Liver (tissue), 9 donors: ENCODE results near the gene NTNG2. TPM values are rescaled to one million over a fixed set of nuclear protein-coding genes. Genes with fewer than 3 reads are reported as not detected.

Experiments
- DNase-seq: peaks from one replicate; pipeline ENCODE4 v3.0.0-alpha.2; 2017; ENCODE audit warnings: low spot score
- H3K27ac ChIP-seq, 2 donors: one replicate each; pipeline ENCODE4 v1.7.0; 2013; ENCODE audit warnings: inconsistent platforms in 2 of 2, low read length in 2 of 2, control low read depth in 1 of 2, low read depth in 1 of 2, mild to moderate bottlenecking in 1 of 2
- H3K27me3 ChIP-seq, 4 donors: one replicate each; pipeline versions ENCODE4 v1.6.1 to v1.7.0; 2013; ENCODE audit warnings: low read length in 3 of 4, inconsistent platforms in 1 of 4, mild to moderate bottlenecking in 1 of 4, moderate library complexity in 1 of 4; ENCODE audit not compliant: control insufficient read depth in 4 of 4, insufficient read depth in 4 of 4
- H3K36me3 ChIP-seq, 4 donors: one replicate each; pipeline versions ENCODE4 v1.6.1 to v1.7.0; 2013; ENCODE audit warnings: low read length in 3 of 4, mild to moderate bottlenecking in 3 of 4, low read depth in 1 of 4, moderate library complexity in 1 of 4; ENCODE audit not compliant: control insufficient read depth in 4 of 4, insufficient read depth in 3 of 4
- H3K4me1 ChIP-seq, 4 donors: one replicate each; pipeline versions ENCODE4 v1.6.1 to v1.7.0; 2013; ENCODE audit warnings: low read length in 3 of 4, mild to moderate bottlenecking in 3 of 4, moderate library complexity in 1 of 4; ENCODE audit not compliant: control insufficient read depth in 4 of 4, insufficient read depth in 4 of 4
- H3K4me3 ChIP-seq, 3 donors: one replicate each; pipeline versions ENCODE4 v1.6.1 to v1.7.0; 2013; ENCODE audit warnings: low read length in 3 of 3, control low read depth in 1 of 3, low read depth in 1 of 3, mild to moderate bottlenecking in 1 of 3
- H3K9ac ChIP-seq, 2 donors: one replicate each; pipeline ENCODE4 v1.7.0; 2013; ENCODE audit warnings: low read length in 2 of 2, mild to moderate bottlenecking in 2 of 2, moderate library complexity in 2 of 2, control low read depth in 1 of 2, low read depth in 1 of 2
- H3K9me3 ChIP-seq, 4 donors: one replicate each; pipeline versions ENCODE4 v1.6.1 to v1.7.0; 2013; ENCODE audit warnings: low read length in 3 of 4; ENCODE audit not compliant: control insufficient read depth in 4 of 4
- EGR1 ChIP-seq, 2 donors: IDR thresholded peaks; 2 replicates each; pipeline ENCODE4 v1.6.1; 2016 to 2018; ENCODE audit warnings: antibody characterized with exemption in 2 of 2, low read depth in 2 of 2
- FOXA1 ChIP-seq: IDR thresholded peaks from 2 replicates; pipeline ENCODE4 v1.6.1; 2016; ENCODE audit warnings: antibody characterized with exemption
- FOXA2 ChIP-seq: IDR thresholded peaks from 2 replicates; pipeline ENCODE4 v1.6.1; 2016; ENCODE audit warnings: antibody characterized with exemption
- GABPA ChIP-seq, 2 donors: IDR thresholded peaks in 1 of 2; conservative IDR thresholded peaks in 1 of 2; 2 replicates each; pipeline ENCODE4 v1.6.1; 2016; ENCODE audit warnings: antibody characterized with exemption in 2 of 2, mild to moderate bottlenecking in 1 of 2, moderate library complexity in 1 of 2
- HNF4A ChIP-seq, 2 donors: conservative IDR thresholded peaks; 2 replicates each; pipeline ENCODE4 v1.6.1; 2016; ENCODE audit warnings: antibody characterized with exemption in 2 of 2, mild to moderate bottlenecking in 2 of 2
- HNF4G ChIP-seq: IDR thresholded peaks from 2 replicates; pipeline ENCODE4 v1.6.1; 2016; ENCODE audit warnings: antibody characterized with exemption
- JUND ChIP-seq, 2 donors: IDR thresholded peaks; 2 replicates each; pipeline ENCODE4 v1.6.1; 2016; ENCODE audit warnings: antibody characterized with exemption in 2 of 2
- NR2F2 ChIP-seq: IDR thresholded peaks from 2 replicates; pipeline ENCODE4 v1.6.1; 2016; ENCODE audit warnings: antibody characterized with exemption
- RAD21 ChIP-seq, 2 donors: IDR thresholded peaks; 2 replicates each; pipeline ENCODE4 v1.6.1; 2016; ENCODE audit warnings: antibody characterized with exemption in 2 of 2, mild to moderate bottlenecking in 2 of 2
- RXRA ChIP-seq, 2 donors: IDR thresholded peaks; 2 replicates each; pipeline ENCODE4 v1.6.1; 2017 to 2018; ENCODE audit warnings: antibody characterized with exemption in 2 of 2, mild to moderate bottlenecking in 1 of 2
- SP1 ChIP-seq: IDR thresholded peaks from 2 replicates; pipeline ENCODE4 v1.6.1; 2018; ENCODE audit warnings: antibody characterized with exemption, mild to moderate bottlenecking
- TAF1 ChIP-seq: conservative IDR thresholded peaks from 2 replicates; pipeline ENCODE4 v1.6.1; 2016; ENCODE audit warnings: antibody characterized with exemption, mild to moderate bottlenecking
- YY1 ChIP-seq: IDR thresholded peaks from 2 replicates; pipeline ENCODE4 v1.6.1; 2016; ENCODE audit warnings: antibody characterized with exemption, mild to moderate bottlenecking
- WGBS: extraction: QIAGEN DNeasy Blood & Tissue Kit; methylation state at CpG from one replicate; pipeline ENCODE4 v1.1.7; 2013; 5-methylcytosine and 5-hydroxymethylcytosine counted together
- polyA plus RNA-seq, 2 donors: library from polyadenylated mRNA; stranded (reverse) in 1 of 2; unstranded in 1 of 2; fragments of 200-250 nt in 1 of 2; fragments of >200 nt in 1 of 2; fragmentation: Nextera tagmentation in 1 of 2; extraction: Ambion mirVana in 1 of 2; gene quantifications; one replicate each; pipeline versions ENCODE4 v1.2.1 to v1.2.3, GENCODE V29; 2013 to 2015
- total RNA-seq, 2 donors: library from RNA; depleted of rRNA; stranded (reverse); fragments of >200 nt; gene quantifications; one replicate each; pipeline ENCODE4 v1.2.3, GENCODE V29; 2014
- TF ChIP-seq, protein P1 (sequence below): fragments of 150-350 bp; IDR thresholded peaks from 2 replicates; pipeline ENCODE4 v1.5.1; 2017; ENCODE audit warnings: improper control_type of control experiment, low read depth, low read length; ENCODE audit not compliant: missing input control
- TF ChIP-seq, protein P2 (sequence below): IDR thresholded peaks from 2 replicates; pipeline ENCODE4 v1.6.1; 2016; ENCODE audit warnings: antibody characterized with exemption
- TF ChIP-seq, protein P3 (sequence below): IDR thresholded peaks from 2 replicates; pipeline ENCODE4 v1.6.1; 2016; ENCODE audit warnings: antibody characterized with exemption
- TF ChIP-seq, protein P4 (sequence below): IDR thresholded peaks from 2 replicates; pipeline ENCODE4 v1.6.1; 2016; ENCODE audit warnings: antibody characterized with exemption
- TF ChIP-seq, protein P5 (sequence below): IDR thresholded peaks from 2 replicates; pipeline ENCODE4 v1.6.1; 2016; ENCODE audit warnings: antibody characterized with exemption, mild to moderate bottlenecking
- donor health status: healthy.
- donor health status: healthy.
- donor health status: healthy.
- donor health status: healthy.
- donor health status: healthy.

NTNG2 gene
- total and polyA plus RNA-seq, 4 donors = 0.12 to 0.42 (median 0.28) TPM; not detected in 1

DNA sequence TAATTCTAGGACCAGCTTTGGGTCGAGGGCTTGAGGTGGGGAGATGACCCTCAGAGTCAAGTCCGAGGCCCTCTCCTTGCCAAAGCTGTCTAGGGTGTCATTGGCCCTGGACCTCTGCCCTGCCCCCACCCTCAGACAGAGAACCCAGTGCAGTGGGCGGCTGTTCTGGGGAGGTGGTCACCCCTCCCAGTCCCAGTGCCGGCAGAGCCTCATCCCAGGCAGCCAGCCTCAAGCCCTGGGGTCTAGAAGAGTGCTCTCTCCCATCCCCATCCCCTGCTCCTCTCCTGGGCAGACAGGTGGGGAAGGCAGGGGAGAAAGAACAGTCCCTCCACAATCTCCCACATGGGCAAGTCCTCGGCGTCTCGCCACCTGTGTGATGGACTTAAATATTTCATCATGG is 7.0 kb downstream of the NTNG2 start:
- Histone ChIP-seq H3K27me3 (peaks cover 0 to 10% (median 3%) of the 10 kb centered on the region in 4 donors), H3K9me3 (no peaks in the 10 kb centered on the region), H3K9ac (no peak overlapping the region), H3K4me3 (no peak overlapping the region), H3K27ac (no peak overlapping the region), H3K4me1 (peaks cover 11 to 15% (median 13%) of the 10 kb centered on the region in 4 donors), H3K36me3 (no peaks in the 10 kb centered on the region)
- DNase-seq = no peak
- TF ChIP-seq EGR1 (IDR thresholded peaks at IDR 0.05; ENCODE audit: low read depth in 2 of 2) (no peak), JUND (IDR thresholded peaks at IDR 0.05) (no peak), FOXA1 (no peak), RXRA (IDR thresholded peaks at IDR 0.05) (no peak), TAF1 (no peak), NR2F2 (no peak), GABPA (IDR thresholded peaks at IDR 0.05 in 1 of 2, conservative IDR thresholded peaks at IDR 0.05 in 1 of 2) (no peak), HNF4G (no peak), HNF4A (conservative IDR thresholded peaks at IDR 0.05) (no peak), YY1 (no peak), SP1 (no peak), FOXA2 (no peak), RAD21 (IDR thresholded peaks at IDR 0.05) (no peak)
- TF ChIP-seq, protein P1, sequence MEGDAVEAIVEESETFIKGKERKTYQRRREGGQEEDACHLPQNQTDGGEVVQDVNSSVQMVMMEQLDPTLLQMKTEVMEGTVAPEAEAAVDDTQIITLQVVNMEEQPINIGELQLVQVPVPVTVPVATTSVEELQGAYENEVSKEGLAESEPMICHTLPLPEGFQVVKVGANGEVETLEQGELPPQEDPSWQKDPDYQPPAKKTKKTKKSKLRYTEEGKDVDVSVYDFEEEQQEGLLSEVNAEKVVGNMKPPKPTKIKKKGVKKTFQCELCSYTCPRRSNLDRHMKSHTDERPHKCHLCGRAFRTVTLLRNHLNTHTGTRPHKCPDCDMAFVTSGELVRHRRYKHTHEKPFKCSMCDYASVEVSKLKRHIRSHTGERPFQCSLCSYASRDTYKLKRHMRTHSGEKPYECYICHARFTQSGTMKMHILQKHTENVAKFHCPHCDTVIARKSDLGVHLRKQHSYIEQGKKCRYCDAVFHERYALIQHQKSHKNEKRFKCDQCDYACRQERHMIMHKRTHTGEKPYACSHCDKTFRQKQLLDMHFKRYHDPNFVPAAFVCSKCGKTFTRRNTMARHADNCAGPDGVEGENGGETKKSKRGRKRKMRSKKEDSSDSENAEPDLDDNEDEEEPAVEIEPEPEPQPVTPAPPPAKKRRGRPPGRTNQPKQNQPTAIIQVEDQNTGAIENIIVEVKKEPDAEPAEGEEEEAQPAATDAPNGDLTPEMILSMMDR = no peak
- TF ChIP-seq, protein P2, sequence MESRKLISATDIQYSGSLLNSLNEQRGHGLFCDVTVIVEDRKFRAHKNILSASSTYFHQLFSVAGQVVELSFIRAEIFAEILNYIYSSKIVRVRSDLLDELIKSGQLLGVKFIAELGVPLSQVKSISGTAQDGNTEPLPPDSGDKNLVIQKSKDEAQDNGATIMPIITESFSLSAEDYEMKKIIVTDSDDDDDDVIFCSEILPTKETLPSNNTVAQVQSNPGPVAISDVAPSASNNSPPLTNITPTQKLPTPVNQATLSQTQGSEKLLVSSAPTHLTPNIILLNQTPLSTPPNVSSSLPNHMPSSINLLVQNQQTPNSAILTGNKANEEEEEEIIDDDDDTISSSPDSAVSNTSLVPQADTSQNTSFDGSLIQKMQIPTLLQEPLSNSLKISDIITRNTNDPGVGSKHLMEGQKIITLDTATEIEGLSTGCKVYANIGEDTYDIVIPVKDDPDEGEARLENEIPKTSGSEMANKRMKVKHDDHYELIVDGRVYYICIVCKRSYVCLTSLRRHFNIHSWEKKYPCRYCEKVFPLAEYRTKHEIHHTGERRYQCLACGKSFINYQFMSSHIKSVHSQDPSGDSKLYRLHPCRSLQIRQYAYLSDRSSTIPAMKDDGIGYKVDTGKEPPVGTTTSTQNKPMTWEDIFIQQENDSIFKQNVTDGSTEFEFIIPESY = no peak
- TF ChIP-seq, protein P3, sequence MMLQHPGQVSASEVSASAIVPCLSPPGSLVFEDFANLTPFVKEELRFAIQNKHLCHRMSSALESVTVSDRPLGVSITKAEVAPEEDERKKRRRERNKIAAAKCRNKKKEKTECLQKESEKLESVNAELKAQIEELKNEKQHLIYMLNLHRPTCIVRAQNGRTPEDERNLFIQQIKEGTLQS = no peak
- TF ChIP-seq, protein P4, sequence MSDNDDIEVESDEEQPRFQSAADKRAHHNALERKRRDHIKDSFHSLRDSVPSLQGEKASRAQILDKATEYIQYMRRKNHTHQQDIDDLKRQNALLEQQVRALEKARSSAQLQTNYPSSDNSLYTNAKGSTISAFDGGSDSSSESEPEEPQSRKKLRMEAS = no peak
- TF ChIP-seq, protein P5, sequence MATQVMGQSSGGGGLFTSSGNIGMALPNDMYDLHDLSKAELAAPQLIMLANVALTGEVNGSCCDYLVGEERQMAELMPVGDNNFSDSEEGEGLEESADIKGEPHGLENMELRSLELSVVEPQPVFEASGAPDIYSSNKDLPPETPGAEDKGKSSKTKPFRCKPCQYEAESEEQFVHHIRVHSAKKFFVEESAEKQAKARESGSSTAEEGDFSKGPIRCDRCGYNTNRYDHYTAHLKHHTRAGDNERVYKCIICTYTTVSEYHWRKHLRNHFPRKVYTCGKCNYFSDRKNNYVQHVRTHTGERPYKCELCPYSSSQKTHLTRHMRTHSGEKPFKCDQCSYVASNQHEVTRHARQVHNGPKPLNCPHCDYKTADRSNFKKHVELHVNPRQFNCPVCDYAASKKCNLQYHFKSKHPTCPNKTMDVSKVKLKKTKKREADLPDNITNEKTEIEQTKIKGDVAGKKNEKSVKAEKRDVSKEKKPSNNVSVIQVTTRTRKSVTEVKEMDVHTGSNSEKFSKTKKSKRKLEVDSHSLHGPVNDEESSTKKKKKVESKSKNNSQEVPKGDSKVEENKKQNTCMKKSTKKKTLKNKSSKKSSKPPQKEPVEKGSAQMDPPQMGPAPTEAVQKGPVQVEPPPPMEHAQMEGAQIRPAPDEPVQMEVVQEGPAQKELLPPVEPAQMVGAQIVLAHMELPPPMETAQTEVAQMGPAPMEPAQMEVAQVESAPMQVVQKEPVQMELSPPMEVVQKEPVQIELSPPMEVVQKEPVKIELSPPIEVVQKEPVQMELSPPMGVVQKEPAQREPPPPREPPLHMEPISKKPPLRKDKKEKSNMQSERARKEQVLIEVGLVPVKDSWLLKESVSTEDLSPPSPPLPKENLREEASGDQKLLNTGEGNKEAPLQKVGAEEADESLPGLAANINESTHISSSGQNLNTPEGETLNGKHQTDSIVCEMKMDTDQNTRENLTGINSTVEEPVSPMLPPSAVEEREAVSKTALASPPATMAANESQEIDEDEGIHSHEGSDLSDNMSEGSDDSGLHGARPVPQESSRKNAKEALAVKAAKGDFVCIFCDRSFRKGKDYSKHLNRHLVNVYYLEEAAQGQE = no peak
- WGBS = 62% methylated on average over 7 of the region's 7 CpGs
